K562 (cell line): ENCODE results near the gene NECAP2.
"Not testable (repeated sequence)": the region's sequence is repeated elsewhere in the genome, so short reads cannot be mapped to it uniquely, and the experiment has no call there.

Experiments used
- ATF1 ChIP-seq, 2 experiments: fragments of 450-650 bp in 1 of 2; IDR thresholded peaks; 2 replicates each; pipeline ENCODE4 v1.6.1; 2016; ENCODE audit warnings: missing compliant biosample characterization in 1 of 2, missing genetic modification characterization in 1 of 2
- CBX5 ChIP-seq: IDR thresholded peaks from 2 replicates; pipeline ENCODE4 v1.6.1; 2014; ENCODE audit warnings: low read depth, borderline replicate concordance
- CCNT2 ChIP-seq: IDR thresholded peaks from 2 replicates; pipeline ENCODE4 v1.6.1; 2011; ENCODE audit warnings: borderline replicate concordance, low read depth, mild to moderate bottlenecking, moderate library complexity, mixed read lengths, low read length; ENCODE audit not compliant: insufficient read length; ENCODE audit errors: extremely low read depth
- FOS ChIP-seq: IDR thresholded peaks from 3 replicates; pipeline ENCODE4 v1.6.1; 2011; ENCODE audit not compliant: insufficient read length; ENCODE audit errors: extremely low read depth
- HOMEZ ChIP-seq: fragments of 250-450 bp; sonication (Bioruptor Pico); IDR thresholded peaks from 2 replicates; pipeline ENCODE4 v1.4.0; 2020; ENCODE audit warnings: mild to moderate bottlenecking, moderate library complexity
- POLR2A ChIP-seq: fragments of 450-650 bp; conservative IDR thresholded peaks from 2 replicates; pipeline ENCODE4 v1.6.1; 2016
- PRDM10 ChIP-seq: fragments of 450-650 bp; IDR thresholded peaks from 2 replicates; pipeline ENCODE4 v1.6.1; 2018; ENCODE audit not compliant: partially characterized antibody
- RAD21 ChIP-seq, 2 experiments: fragments of 250-450 bp in 1 of 2; fragments of 450-650 bp in 1 of 2; sonication (Bioruptor Pico) in 1 of 2; formaldehyde crosslinking in 1 of 2; IDR thresholded peaks in 1 of 2; conservative IDR thresholded peaks in 1 of 2; 2 replicates each; pipeline versions ENCODE4 v1.4.0 to v1.8.0; 2020 to 2022; ENCODE audit warnings: mild to moderate bottlenecking in 2 of 2, moderate library complexity in 1 of 2
- SLC30A9 ChIP-seq: fragments of 250-450 bp; sonication (Bioruptor Pico); IDR thresholded peaks from 2 replicates; pipeline ENCODE4 v1.8.0; 2022; ENCODE audit warnings: mild to moderate bottlenecking, moderate library complexity
- SRF ChIP-seq, 2 experiments: fragments of 250-450, 450-650 bp in 1 of 2; sonication (Bioruptor Pico) in 1 of 2; sonication (generic) in 1 of 2; formaldehyde crosslinking; IDR thresholded peaks; 2 replicates each; pipeline versions ENCODE4 v1.5.0 to v1.5.1; 2020 to 2022; ENCODE audit warnings: mild to moderate bottlenecking in 1 of 2, missing genetic modification reagents in 1 of 2
- THAP7 ChIP-seq: fragments of 250-450 bp; sonication (Bioruptor Pico); IDR thresholded peaks from 2 replicates; pipeline ENCODE4 v1.5.0; 2021
- THRA ChIP-seq: fragments of 450-650 bp; IDR thresholded peaks from 2 replicates; pipeline ENCODE4 v1.6.1; 2017; ENCODE audit warnings: mild to moderate bottlenecking, moderate library complexity
- ZNF57 ChIP-seq: fragments of 450-650 bp; formaldehyde crosslinking; IDR thresholded peaks from 2 replicates; pipeline ENCODE4 v1.4.0; 2020; ENCODE audit warnings: mild to moderate bottlenecking, moderate library complexity
- ZNF707 ChIP-seq: fragments of 250-450 bp; sonication (Bioruptor Pico); conservative IDR thresholded peaks from 2 replicates; pipeline ENCODE4 v1.8.0; 2022; ENCODE audit warnings: inconsistent platforms, mild to moderate bottlenecking, moderate library complexity

- TF ChIP-seq ZNF57 (CRISPR knock-in tag); SLC30A9; THRA; RAD21 (CRISPR knock-in tag; conservative IDR thresholded peaks at IDR 0.05 in 1 of 2, IDR thresholded peaks at IDR 0.05 in 1 of 2); HOMEZ; FOS; CCNT2; SRF (CRISPR knock-in tag; IDR thresholded peaks at IDR 0.05); ZNF707; THAP7; PRDM10; ATF1 (CRISPR knock-in tag; IDR thresholded peaks at IDR 0.05); ATF1 (tag; IDR thresholded peaks at IDR 0.05); CBX5; POLR2A: not testable (repeated sequence)
Measured at GRCh38 chr1:16483639-16484500, 43.3 kb downstream of the NECAP2 start.
